ENCODE results near the gene PON1.

PON1 gene

GRCh38 chr7:95324431-95324830 is at the start of gene PON1:
PON1 (minus strand) TSS chr7:95324532; CDS start chr7:95324475, 57 bp downstream.
- DNase-seq (ENCODE audit: low spot score), result no peak
- TF ChIP-seq CTCF (conservative IDR thresholded peaks at IDR 0.05; ENCODE audit: low read depth), result no peak
- H3K27ac ChIP-seq, result no peak within 1 kb of the TSS
- POLR2A ChIA-PET (ENCODE audit: low non-redundant PET), result no interaction called here
- CTCF ChIA-PET, result no interaction called here

GRCh38 chr7:95373323-95373722 is 49.0 kb upstream of the PON1 start:
- no peak for TF ChIP-seq CTCF (conservative IDR thresholded peaks at IDR 0.05; ENCODE audit: low read depth)
- H3K27ac ChIP-seq, result no peak overlapping the region
- CTCF ChIA-PET, result no interaction called here
- no peak for DNase-seq (ENCODE audit: low spot score)
- POLR2A ChIA-PET (ENCODE audit: low non-redundant PET), result no interaction called here

GRCh38 chr7:95368235-95368634 is 43.9 kb upstream of the PON1 start:
- TF ChIP-seq CTCF (conservative IDR thresholded peaks at IDR 0.05; ENCODE audit: low read depth), result no peak
- no peak for DNase-seq (ENCODE audit: low spot score)
- H3K27ac ChIP-seq, result no peak overlapping the region
- ChIA-PET POLR2A (ENCODE audit: low non-redundant PET) (no interaction called here), CTCF (no interaction called here)

GRCh38 chr7:95367606-95368005 is 43.3 kb upstream of the PON1 start:
- ChIA-PET CTCF (no interaction called here), POLR2A (ENCODE audit: low non-redundant PET) (no interaction called here)
- H3K27ac ChIP-seq, result no peak overlapping the region
- no peak for DNase-seq (ENCODE audit: low spot score)
- TF ChIP-seq CTCF (conservative IDR thresholded peaks at IDR 0.05; ENCODE audit: low read depth), result no peak

- POLR2A ChIA-PET (ENCODE audit: low non-redundant PET), result no interaction called here
- CTCF ChIA-PET, result interaction anchor here (0.7 kb wide), 1 partner anchor 221 kb away, joined by 3 read pairs; no protein-coding TSS in a partner anchor
- no peak for TF ChIP-seq CTCF (conservative IDR thresholded peaks at IDR 0.05; ENCODE audit: low read depth)
- no peak overlapping the region for H3K27ac ChIP-seq
- no peak for DNase-seq (ENCODE audit: low spot score)
These were observed 40.8 kb upstream of the PON1 start for GRCh38 chr7:95365151-95365550.

- TF ChIP-seq CTCF (conservative IDR thresholded peaks at IDR 0.05; ENCODE audit: low read depth), result no peak
- ChIA-PET POLR2A (ENCODE audit: low non-redundant PET) (no interaction called here), CTCF (no interaction called here)
- no peak overlapping the region for H3K27ac ChIP-seq
- no peak for DNase-seq (ENCODE audit: low spot score)
These were observed 33.3 kb upstream of the PON1 start for GRCh38 chr7:95357623-95358022.

Measured in RWPE1 (cell line).